ENCODE data around the gene OGFR. TPM values are rescaled to one million over a fixed set of nuclear protein-coding genes. Genes with fewer than 3 reads are reported as not detected.

OGFR gene
- total RNA-seq, 2 experiments from 2014 or later, result 82.4 to 84.9 TPM

DNA sequence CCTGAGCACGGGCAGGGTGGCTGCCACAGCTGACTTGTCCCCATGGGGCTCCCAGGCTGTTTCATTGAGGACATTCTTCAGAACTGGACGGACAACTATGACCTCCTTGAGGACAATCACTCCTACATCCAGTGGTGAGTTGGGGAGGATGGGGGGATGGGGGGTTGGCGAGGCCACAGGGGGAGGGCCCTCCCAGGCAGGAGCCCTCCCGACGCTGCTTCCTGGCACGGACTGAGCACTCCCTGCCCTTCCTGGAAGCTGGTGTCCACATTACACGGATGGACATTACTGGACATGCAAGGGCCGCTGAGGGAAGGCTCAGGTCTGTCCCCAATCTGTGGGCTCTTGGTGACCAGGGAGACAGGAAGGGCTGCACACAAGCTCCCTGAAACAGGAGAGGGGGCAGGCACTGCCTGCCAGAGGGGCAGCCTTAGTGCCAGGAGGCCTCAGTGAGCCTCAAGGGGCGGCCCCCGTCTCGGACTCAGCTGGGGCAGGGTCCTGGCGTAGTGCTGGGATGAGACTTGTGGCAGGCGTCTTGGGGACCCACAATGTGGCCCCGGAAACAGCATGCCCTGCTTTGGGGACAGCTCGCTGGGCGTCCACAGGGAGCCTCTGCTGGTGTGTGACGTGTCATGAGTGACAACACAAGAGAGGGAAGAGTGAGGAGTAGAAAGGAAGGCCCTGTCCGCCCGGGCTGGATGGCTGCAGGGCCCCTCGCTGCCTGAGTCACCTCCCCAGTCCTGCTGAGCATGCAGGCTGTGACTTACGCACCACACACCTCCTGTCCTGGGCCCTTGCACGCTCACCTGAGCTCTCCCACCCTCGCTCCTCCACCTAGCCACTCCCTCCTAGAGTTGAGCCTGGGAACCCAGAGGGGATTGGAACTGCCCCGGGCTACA, 5.1 kb downstream of the OGFR start:
- ChIA-PET POLR2A (no interaction called here), CTCF (interaction anchor here (0.7 to 3.1 kb wide), 4 partner anchors 12 to 310 kb away, joined by 3 to 17 read pairs (median 6); no protein-coding TSS in a partner anchor)
- H3K27ac Mint-ChIP-seq, result no peak overlapping the region
- peaks cover 3% of the 10 kb centered on the region for H3K27me3 Mint-ChIP-seq
- DNase-seq, result no peak
- H3K4me1 Mint-ChIP-seq, result peaks cover 20% of the 10 kb centered on the region
- H3K4me3 Mint-ChIP-seq, result no peak overlapping the region
- H3K9me3 Mint-ChIP-seq, result no peaks in the 10 kb centered on the region
- peaks cover 19% of the 10 kb centered on the region for H3K36me3 Mint-ChIP-seq (ENCODE audit: low read depth)

DNA sequence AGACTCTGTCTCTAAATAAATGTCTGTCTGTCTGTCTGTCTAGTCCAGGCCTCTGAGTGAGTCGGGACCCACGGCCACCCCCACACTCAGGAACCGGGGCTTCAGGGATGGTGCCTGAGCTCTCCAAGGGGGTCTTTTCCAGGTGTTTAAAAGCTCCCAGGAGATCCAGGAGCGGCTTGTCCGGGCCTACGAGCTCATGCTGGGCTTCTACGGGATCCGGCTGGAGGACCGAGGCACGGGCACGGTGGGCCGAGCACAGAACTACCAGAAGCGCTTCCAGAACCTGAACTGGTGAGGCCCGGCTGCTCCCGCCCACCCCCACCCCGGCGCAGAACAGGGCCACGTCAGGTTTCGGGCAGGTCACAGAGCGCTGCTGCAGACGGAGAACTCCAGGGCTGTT, 6.7 kb downstream of the OGFR start:
- H3K4me1 Mint-ChIP-seq, result peaks cover 15% of the 10 kb centered on the region
- CTCF ChIA-PET, result interaction anchor here (1.4 to 1.6 kb wide), 2 partner anchors 10 to 11 kb away, joined by 3 read pairs; no protein-coding TSS in a partner anchor

DNA sequence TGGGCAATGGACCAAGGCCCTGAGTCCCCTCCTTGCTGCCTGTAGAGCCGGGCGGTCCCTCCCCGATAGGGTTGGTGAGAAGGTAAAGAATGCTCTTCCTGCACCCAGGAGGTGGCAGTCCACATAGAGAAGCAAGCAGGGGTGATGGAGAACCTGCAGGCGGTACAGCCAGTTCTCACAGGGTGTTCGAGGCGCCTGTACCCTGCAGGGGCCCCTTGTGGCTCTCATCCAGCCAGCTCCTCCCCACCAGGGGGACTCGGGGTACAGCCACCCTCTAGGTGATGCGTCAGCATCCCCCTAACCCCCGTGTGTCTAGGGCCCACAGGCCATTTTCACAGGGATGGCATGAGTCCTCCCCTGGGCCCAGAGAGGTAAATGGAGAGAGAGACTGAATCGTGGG, 7.1 kb downstream of the OGFR start:
- H3K4me1 Mint-ChIP-seq, result peaks cover 13% of the 10 kb centered on the region
- H3K27ac Mint-ChIP-seq, result no peak overlapping the region
- H3K27me3 Mint-ChIP-seq, result peaks cover 18% of the 10 kb centered on the region
- ChIA-PET POLR2A (no interaction called here), CTCF (interaction anchor here (1.4 to 1.6 kb wide), 2 partner anchors 10 to 11 kb away, joined by 3 read pairs; no protein-coding TSS in a partner anchor)
- no peak for DNase-seq
- H3K9me3 Mint-ChIP-seq, result no peaks in the 10 kb centered on the region
- H3K36me3 Mint-ChIP-seq (ENCODE audit: low read depth), result peaks cover 17% of the 10 kb centered on the region
- no peak overlapping the region for H3K4me3 Mint-ChIP-seq

More for the DNA sequence above, 6.7 kb downstream of the OGFR start:
- Mint-ChIP-seq H3K36me3 (ENCODE audit: low read depth) (peaks cover 19% of the 10 kb centered on the region), H3K4me3 (no peak overlapping the region), H3K27ac (no peak overlapping the region), H3K9me3 (no peaks in the 10 kb centered on the region), H3K27me3 (peaks cover 16% of the 10 kb centered on the region)
- no peak for DNase-seq
- POLR2A ChIA-PET, result no interaction called here

DNA sequence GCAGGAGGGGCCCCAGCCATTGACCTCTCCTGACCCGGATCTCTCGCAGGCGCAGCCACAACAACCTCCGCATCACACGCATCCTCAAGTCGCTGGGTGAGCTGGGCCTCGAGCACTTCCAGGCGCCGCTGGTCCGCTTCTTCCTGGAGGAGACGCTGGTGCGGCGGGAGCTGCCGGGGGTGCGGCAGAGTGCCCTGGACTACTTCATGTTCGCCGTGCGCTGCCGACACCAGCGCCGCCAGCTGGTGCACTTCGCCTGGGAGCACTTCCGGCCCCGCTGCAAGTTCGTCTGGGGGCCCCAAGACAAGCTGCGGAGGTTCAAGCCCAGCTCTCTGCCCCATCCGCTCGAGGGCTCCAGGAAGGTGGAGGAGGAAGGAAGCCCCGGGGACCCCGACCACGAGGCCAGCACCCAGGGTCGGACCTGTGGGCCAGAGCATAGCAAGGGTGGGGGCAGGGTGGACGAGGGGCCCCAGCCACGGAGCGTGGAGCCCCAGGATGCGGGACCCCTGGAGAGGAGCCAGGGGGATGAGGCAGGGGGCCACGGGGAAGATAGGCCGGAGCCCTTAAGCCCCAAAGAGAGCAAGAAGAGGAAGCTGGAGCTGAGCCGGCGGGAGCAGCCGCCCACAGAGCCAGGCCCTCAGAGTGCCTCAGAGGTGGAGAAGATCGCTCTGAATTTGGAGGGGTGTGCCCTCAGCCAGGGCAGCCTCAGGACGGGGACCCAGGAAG, 7.7 kb downstream of the OGFR start:
- Mint-ChIP-seq H3K4me1 (peaks cover 10% of the 10 kb centered on the region), H3K27me3 (peaks cover 18% of the 10 kb centered on the region), H3K36me3 (ENCODE audit: low read depth) (peaks cover 16% of the 10 kb centered on the region), H3K9me3 (no peaks in the 10 kb centered on the region), H3K27ac (no peak overlapping the region), H3K4me3 (no peak overlapping the region)
- POLR2A ChIA-PET, result no interaction called here
- no peak for DNase-seq
- CTCF ChIA-PET, result interaction anchor here (1.6 kb wide), 1 partner anchor 10 kb away, joined by 3 read pairs; no protein-coding TSS in a partner anchor

- Mint-ChIP-seq H3K36me3 (ENCODE audit: low read depth) (peaks cover 16% of the 10 kb centered on the region), H3K9me3 (no peaks in the 10 kb centered on the region), H3K4me3 (no peak overlapping the region), H3K27me3 (peaks cover 19% of the 10 kb centered on the region), H3K27ac (no peak overlapping the region), H3K4me1 (peaks cover 5% of the 10 kb centered on the region)
- ChIA-PET POLR2A (no interaction called here), CTCF (no interaction called here)
- DNase-seq, result no peak
Measured at GRCh38 chr20:62812907-62813200, 8.2 kb downstream of the OGFR start.

DNA sequence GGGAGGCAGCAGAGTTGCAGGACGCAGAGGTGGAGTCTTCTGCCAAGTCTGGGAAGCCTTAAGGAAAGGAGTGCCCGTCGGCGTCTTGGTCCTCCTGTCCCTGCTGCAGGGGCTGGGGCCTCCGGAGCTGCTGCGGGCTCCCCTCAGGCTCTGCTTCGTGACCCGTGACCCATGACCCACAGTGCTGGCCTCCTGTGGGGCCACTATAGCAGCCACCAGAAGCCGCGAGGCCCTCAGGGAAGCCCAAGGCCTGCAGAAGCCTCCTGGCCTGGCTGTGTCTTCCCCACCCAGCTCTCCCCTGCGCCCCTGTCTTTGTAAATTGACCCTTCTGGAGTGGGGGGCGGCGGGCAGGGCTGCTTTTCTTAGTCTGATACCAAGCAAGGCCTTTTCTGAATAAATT, 9.0 kb downstream of the OGFR start:
- ChIA-PET POLR2A (no interaction called here), CTCF (no interaction called here)
- no peak overlapping the region for H3K4me3 Mint-ChIP-seq
- no peaks in the 10 kb centered on the region for H3K9me3 Mint-ChIP-seq
- peaks cover 12% of the 10 kb centered on the region for H3K36me3 Mint-ChIP-seq (ENCODE audit: low read depth)
- peaks cover 25% of the 10 kb centered on the region for H3K27me3 Mint-ChIP-seq
- no peak overlapping the region for H3K27ac Mint-ChIP-seq
- no peak for DNase-seq
- peaks cover 1% of the 10 kb centered on the region for H3K4me1 Mint-ChIP-seq

GRCh38 chr20:62814060-62814708, 9.5 kb downstream of the OGFR start:
- H3K27me3 Mint-ChIP-seq, result peaks cover 25% of the 10 kb centered on the region
- no peak overlapping the region for H3K27ac Mint-ChIP-seq
- H3K4me1 Mint-ChIP-seq, result peaks cover 1% of the 10 kb centered on the region
- H3K9me3 Mint-ChIP-seq, result no peaks in the 10 kb centered on the region
- ChIA-PET POLR2A (no interaction called here), CTCF (interaction anchor here (0.6 kb wide), 1 partner anchor 545 kb away, joined by 4 read pairs; no protein-coding TSS in a partner anchor)
- peaks cover 12% of the 10 kb centered on the region for H3K36me3 Mint-ChIP-seq (ENCODE audit: low read depth)
- H3K4me3 Mint-ChIP-seq, result no peak overlapping the region
- no peak for DNase-seq

DNA sequence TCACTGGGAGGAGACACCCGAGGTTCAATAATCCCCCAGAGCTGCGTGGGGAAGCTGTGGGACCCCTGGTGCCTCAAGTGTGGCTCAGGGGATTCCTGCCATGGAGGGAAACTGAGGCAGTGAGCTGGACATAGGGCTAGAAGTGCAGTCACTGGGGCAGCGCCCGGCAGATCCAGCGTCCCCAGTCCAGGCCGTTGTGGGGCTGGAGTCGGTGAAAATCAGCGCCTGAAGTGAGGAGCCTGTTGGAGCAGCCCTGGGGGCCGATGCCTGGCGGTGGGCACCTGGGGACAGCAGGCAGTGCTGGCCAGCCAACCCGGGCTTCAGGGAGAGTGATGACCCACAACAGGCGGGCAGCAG, 10.1 kb downstream of the OGFR start:
- peaks cover 11% of the 10 kb centered on the region for H3K36me3 Mint-ChIP-seq (ENCODE audit: low read depth)
- CTCF ChIA-PET, result interaction anchor here (0.6 to 0.9 kb wide), 3 partner anchors 173 to 546 kb away, joined by 3 to 4 read pairs (median 3); no protein-coding TSS in a partner anchor

DNA sequence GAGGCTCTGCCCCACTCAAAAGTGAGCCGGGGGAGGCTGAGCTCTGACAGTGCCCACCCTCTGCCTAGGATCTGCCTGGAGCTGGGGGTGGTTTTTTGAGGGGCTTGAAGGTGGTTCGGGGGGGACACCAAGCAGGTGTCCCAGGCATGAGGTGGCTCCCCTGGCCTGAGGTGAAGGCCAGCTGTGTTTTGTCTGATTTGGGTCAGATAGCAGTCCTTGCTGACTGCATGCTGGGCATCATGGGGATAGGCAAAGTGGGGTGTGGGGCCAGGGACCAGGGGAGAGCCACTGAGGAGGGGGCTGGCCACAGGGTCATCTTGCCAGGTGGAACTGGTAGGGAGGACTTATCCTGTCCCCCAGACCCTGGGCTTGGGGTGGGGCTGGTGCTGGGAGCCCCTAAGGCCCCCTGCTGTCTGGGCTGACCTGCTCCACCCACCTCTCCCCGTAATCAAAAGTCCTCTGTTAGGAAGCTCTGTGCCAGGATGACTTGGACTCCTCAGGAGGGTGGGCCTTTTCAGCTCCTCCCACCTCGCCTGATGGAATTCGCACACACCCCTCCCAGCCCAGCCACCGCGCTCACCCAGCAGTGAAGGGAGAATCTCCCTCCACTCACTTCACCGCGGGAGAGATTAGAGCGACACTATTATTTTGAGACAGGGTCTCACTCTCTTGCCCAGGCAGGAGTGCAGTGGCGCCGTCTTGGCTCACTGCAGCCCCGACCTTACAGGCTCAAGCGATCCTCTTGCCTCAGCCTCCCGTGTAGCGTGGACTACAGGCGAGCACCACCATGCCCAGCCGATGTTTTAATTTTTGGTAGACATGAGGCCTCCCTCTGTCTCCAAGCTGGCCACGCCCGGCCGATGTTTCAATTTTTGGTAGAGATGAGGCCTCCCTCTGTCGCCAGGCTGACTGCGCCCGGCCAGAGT, 10.7 kb downstream of the OGFR start:
- Mint-ChIP-seq H3K9me3 (no peaks in the 10 kb centered on the region), H3K27me3 (peaks cover 25% of the 10 kb centered on the region), H3K4me3 (no peak overlapping the region), H3K36me3 (ENCODE audit: low read depth) (peaks cover 8% of the 10 kb centered on the region), H3K4me1 (peaks cover 1% of the 10 kb centered on the region), H3K27ac (peak overlapping the region; percentile 41)
- POLR2A ChIA-PET, result no interaction called here
- no peak for DNase-seq
- CTCF ChIA-PET, result interaction anchor here (0.6 to 0.9 kb wide), 3 partner anchors 174 to 546 kb away, joined by 3 to 4 read pairs (median 3); no protein-coding TSS in a partner anchor

More for the DNA sequence above, 10.1 kb downstream of the OGFR start:
- DNase-seq, result no peak
- Mint-ChIP-seq H3K27me3 (peaks cover 25% of the 10 kb centered on the region), H3K4me3 (no peak overlapping the region), H3K9me3 (no peaks in the 10 kb centered on the region), H3K4me1 (peaks cover 1% of the 10 kb centered on the region), H3K27ac (no peak overlapping the region)
- POLR2A ChIA-PET, result no interaction called here

GRCh38 chr20:62816031-62816883, 11.6 kb downstream of the OGFR start:
- peaks cover 8% of the 10 kb centered on the region for H3K36me3 Mint-ChIP-seq (ENCODE audit: low read depth)
- ChIA-PET POLR2A (no interaction called here), CTCF (interaction anchor here (0.7 kb wide), 2 partner anchors 9 to 245 kb away, joined by 3 read pairs; no protein-coding TSS in a partner anchor)
- peaks cover 25% of the 10 kb centered on the region for H3K27me3 Mint-ChIP-seq
- no peak overlapping the region for H3K4me3 Mint-ChIP-seq
- peaks cover 1% of the 10 kb centered on the region for H3K4me1 Mint-ChIP-seq
- no peaks in the 10 kb centered on the region for H3K9me3 Mint-ChIP-seq
- no peak for DNase-seq
- H3K27ac Mint-ChIP-seq, result no peak overlapping the region

Measured in activated CD4-positive, alpha-beta T cell treated with anti-CD3 and anti-CD28 coated beads, Interleukin-2, amount 10 ng/mL, durations not matched to agents 7 days and 5 days (primary cell).